HG03280 (cell line): ENCODE data around the gene C2CD2.
A peak's percentile ranks its signal among the peaks of the same experiment; 100 is the strongest.

ENCODE experiments used
- ATAC-seq: cut with Tn5 transposase; IDR thresholded peaks from one replicate; pipeline ENCODE4 v1.9.1; 2021; ENCODE audit warnings: mild to moderate bottlenecking, moderate library complexity; ENCODE audit not compliant: unreplicated experiment

The C2CD2 gene

GRCh38 chr21:41939391-41939790 lies 14.4 kb downstream of the C2CD2 start:
- no peak for ATAC-seq

DNA sequence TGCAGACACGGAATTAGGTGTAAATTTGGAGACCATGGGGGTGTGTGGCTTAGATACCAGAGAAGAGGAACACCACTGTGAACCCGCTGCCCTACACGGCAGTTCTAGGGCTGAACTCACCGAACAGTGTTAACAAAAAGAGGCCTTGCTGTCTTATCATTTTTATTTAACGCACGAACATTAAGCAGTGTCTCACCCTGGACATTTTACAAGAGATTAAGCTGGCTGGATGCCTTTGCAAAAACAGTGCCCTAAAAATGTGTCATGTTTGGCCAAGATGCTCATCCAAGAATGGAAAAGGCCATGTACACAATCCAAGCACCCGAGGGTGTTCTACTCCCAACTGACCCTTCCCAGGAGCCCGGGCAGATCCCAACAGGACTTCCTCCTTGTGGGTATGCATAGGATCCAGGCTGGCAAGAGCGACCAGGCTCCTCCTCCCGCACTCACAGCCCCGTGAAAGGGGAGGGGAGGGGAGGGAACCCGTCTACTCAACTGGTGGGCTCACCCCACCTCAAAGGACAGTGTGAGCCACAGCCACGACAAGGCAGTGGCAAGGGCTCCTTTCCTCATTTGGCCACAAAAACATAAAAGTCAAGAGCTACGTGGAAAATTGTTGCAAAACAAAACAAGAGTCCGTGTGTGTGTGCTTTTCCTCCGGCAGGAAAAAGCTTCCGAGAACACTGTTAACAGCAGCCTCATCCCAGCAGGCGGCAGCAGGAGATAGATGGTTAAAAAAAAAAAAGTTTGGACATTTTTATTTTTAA lies 20.3 kb downstream of the C2CD2 start:
- ATAC-seq, result no peak

DNA sequence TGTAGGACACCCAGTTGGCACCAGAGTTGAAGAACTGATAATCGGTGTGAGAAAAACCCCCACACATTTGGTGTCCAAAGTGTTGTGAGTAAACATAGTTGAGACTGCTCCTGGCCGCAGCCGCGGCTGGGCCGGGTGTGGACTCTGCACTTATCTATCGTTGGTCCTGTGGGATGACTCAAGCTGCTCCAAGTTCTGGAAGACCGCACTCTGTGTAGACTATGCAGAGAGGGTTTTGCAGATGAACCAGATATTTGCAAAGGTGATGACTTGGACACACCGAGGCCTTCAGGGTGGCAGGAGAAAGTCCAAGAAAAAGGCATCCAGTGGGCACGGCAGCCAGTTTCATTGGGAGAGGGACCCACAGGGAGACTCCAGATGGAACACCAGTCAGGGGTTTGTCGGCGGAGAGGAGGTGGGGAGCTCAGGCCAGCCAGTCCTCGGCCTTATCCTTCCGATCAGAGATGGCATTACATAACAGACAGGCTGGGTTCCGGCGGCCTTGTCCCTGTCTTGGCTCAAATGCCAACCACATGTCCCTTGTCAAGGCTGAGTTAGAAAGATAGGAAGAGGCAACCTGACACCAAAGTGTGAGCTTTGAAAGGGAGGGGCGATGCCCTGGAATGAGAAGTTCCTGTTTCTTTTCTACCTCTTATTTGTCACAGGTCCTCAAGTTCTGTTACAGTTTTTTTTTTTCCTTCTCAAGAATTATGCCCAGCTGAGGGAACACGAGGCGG lies 21.1 kb downstream of the C2CD2 start:
- no peak for ATAC-seq

GRCh38 chr21:41932191-41932575 lies 21.6 kb downstream of the C2CD2 start:
- ATAC-seq, result no peak

DNA sequence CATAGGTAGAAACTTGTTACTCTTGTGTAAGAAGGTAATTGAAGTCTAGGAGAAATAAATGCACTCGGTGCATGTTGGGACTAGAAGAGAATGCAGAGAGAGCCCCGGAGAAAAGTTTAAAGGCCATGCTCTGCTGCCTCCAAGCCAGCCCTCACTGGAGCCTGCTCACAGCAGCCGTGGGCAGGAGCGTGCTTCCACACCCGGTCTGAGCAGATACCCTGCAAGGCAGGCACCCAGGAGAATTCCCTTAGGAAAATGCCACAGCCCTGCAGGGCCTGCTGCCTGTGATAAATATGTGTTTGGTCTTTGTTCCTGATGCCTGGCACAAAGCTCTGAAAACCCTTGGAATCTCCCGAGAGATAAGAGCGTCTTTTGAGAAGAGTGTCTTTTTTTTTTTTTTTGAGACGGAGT lies 22.8 kb downstream of the C2CD2 start:
- no peak for ATAC-seq

GRCh38 chr21:41929248-41929647 lies 24.6 kb downstream of the C2CD2 start:
- ATAC-seq, result no peak

DNA sequence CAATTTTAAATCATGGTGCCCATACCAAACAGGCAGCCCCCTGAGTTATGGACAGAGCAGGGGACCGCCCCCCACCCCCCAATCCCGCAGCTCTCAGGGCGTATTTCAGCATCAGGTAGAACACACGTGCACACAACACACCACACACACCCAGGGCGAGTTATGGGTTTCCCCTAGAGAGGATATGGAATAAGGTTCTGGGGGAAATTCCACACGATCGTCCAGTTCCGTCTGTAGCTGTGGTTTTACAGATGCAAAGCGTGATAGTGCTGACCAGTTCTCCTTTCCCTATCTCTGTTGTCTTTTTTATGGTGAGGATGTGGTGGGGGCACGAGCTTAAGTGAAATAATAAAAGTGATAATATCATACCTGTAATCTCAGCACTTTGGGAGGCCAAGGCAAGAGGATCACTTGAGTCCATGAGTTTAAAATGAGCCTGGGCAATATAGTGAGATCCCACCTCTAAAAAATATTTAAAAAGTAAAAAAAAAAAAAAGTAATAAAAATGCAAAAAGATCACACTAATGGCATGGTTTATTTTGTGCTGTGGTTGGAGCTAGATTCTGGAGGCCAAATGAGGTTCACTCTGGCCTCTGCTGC lies 25.1 kb downstream of the C2CD2 start:
- ATAC-seq, result no peak

DNA sequence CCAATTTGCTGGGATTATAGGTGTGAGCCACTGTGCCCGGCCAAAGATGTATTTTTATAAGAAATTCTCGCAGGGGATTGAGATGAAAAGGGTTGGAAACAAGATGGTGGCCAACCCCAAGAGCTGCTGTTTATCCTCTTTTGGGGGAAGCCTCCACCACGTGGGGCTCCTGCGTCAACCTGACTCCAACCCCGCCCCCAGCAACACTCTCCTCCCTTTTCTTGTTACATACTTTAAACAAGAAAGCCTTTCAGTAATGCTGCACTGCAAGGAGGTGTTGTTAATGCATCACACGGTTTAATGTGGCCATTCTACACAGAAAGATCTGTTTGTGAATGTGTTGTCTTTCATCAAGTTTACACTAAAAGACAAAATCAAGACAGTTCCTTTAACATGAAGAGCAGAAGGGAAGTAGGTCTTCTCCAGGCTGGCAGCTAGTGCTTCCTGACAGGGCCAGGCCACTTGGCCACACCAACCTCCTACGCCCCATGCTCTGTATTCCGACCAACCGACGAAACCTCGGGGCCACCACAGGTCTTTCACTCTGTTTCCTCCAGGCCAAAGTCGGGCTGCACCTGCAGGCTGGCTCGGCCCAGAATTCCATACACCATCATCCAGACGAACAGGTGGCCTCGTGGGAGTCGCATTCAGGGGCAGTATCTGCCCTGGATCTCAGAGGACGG lies 25.9 kb downstream of the C2CD2 start:
- ATAC-seq, result no peak

DNA sequence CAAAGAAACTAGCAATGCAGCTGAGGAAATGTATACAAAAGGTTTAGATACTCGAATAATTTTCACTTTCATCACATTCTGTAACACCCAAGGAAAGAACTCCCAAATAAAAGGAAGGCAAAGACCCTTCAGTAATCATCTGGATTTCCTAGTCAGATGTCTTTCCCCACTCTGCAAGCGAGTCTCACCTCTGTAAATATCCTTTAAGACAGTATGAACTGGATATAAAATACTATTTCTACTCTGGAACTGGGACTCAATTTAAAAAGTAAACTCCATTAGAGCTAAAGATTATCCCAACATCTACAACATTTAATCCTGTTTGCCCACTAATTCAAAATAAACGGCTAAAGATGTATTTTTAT lies 27.0 kb downstream of the C2CD2 start:
- ATAC-seq, result no peak

DNA sequence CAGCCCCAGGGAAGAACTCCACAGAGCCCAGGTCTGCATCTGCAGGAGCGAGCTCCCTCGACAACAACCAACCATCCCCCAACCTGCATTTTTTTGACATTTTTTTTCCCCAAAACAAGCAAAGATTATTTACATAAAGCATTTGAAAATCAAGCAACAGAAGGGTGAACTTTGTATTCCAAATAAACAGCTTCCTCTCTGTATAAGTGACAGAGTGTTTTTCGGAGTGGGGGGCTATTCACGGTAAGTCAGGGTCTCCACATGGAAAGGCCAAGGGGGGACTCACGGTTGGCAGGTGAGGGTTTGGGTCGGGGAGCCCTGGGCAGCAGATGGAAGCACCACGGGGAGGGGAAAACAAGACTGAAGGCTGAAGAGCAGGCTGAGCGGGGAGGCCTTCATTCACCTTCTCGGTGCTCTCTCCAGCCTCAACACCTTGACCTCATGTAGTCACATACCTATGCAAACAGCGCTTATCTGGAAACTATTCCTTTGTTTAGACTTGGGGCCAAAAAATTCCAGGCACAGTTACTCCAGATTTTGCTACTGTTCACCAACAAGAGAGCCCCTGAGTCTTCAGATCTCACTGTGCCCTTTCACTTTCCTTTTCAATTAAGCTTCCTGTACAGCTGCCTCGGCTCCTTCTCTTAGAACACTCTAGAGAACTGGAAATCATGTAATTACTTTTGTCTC lies 27.6 kb downstream of the C2CD2 start:
- ATAC-seq, result peak; percentile 54

- ATAC-seq, result no peak
Observed at GRCh38 chr21:41925767-41926116, 28.1 kb downstream of the C2CD2 start.

GRCh38 chr21:41924368-41924754 lies 29.5 kb downstream of the C2CD2 start:
- ATAC-seq, result no peak

- ATAC-seq, result no peak
Observed at GRCh38 chr21:41923631-41924367, 30.0 kb downstream of the C2CD2 start.

- ATAC-seq, result no peak
Observed at GRCh38 chr21:41923186-41923585, 30.6 kb downstream of the C2CD2 start.

DNA sequence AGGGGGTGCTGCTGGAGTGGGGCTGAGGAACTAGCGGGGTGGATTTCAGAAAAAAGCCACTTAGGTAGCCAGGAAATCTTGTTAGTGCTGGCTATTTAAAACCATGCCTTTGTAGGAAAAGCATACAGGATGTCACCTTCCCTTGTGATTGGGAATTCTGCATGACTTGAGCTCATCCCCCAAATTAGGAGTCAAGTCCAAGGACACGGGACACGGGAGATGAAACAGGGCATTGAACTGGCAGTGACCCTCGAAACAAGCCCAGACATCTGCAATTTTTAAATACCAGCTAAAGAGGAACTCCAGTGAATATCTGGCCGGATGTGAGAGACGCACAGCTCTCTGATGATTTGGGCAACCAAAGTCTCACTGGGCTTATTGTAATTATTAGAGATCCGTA lies 32.8 kb downstream of the C2CD2 start:
- ATAC-seq, result no peak

DNA sequence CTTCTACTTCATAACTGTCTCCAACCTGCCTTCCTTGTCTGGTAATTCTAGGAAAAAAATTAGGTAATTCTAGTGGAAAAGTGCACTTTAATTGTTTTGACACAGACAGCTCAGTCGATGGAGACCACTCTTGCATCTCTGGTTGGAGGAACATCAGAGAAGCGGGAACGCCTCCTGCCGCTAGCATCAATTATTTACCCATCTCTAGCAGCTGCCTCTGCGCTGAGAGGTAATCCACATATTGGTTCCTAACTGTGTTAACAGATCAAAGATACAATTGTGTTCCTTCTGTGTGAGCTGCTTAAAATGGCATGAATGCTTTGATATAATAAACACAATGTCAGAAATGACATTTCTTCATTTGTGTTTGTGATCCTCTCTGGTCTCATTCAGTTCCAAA lies 33.3 kb downstream of the C2CD2 start:
- no peak for ATAC-seq

GRCh38 chr21:41919666-41920398 lies 34.0 kb downstream of the C2CD2 start:
- ATAC-seq, result no peak

- ATAC-seq, result no peak
Observed at GRCh38 chr21:41918561-41919358, 35.1 kb downstream of the C2CD2 start.

DNA sequence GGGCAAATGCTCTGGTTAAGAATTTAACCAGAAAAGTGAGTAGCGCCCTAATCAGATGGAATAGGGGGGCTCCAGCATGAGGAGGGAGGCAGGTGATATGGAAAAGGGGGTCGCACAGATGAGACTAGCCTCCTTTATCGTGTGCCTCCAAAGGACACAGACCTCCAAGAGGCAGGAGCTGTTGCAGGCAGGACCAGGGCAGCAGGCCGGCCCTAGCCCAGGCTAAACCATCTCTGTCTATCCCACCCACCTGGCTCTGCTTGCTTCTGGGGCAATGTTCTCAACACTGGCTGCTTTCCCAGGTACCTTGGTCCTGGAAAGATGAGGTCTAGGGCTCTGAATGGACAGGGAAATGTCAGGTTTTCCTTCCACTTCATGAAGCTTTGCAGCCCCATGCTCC lies 36.3 kb downstream of the C2CD2 start:
- no peak for ATAC-seq
